ENCODE measurements around the gene RXFP4. TPM values are rescaled to one million over a fixed set of nuclear protein-coding genes. Genes with fewer than 3 reads are reported as not detected.

The RXFP4 gene
- total and polyA plus RNA-seq, 9 of the 15 experiments (the other 6 are each of a cell fraction or from before 2014, with no cell fraction given): 0.64 TPM; not detected in 8

DNA sequence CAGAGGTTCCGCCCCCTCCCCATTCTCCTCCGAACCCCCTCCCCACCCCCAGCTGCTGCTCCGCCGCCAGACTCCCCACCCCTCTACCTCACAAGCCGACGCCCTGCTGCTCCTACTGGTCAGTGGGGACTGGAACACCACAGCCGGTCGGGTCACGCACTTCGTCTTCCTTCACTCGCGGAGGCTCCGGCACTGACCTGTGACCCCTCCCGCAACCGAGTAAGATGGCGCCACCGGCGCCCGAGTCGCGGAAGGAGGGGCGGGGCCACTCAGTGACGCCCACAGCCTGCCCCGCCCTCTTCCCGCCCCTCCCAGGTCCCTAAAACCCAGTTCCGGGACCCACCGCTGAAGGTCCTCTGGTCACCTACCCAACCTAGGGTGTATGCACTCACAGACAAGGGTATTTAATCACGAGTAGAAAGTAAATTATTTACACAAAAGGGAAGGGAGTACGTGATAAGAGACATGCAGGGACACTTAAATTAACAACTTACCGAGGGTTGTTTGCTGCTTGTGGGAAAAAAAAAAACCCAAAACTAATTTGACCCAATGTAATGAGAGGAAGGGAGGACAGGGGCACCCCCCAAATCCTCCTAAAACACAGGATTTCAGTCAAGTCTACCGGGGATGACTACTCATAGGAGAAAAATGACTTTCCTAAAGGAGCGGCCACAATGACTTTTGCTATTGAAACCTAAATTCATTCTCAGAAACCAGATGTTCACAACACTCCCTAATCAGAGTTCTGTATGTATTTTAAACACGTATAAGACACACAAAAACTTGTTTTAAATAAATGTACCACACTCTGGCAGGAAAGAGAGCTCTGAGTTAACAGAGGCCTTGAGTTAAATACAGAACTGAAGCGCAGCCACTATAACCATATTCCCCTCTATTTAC is 30.0 kb upstream of the RXFP4 start, which contains the start of gene RIT1:
Gene RIT1, minus strand, starts transcription at position 194 of the 900 bp plus-strand sequence. CDS start 588 bp downstream, outside the sequence.
- ATAC-seq (peak; percentile 95), DNase-seq (ENCODE audit: extremely low read depth in 1 of 4, low spot score in 3 of 4) (peak; percentile 91 to 95 (median 94)), FAIRE-seq (peak; percentile 96)
- Histone ChIP-seq H3K27ac (ENCODE audit: extremely low read depth, low read depth, low read length) (peak within 1 kb of the TSS; percentile 73), H3K9me3 (replicated peaks; ENCODE audit: control insufficient read depth, insufficient read depth, low read depth, low read length) (no peaks in the 10 kb centered on the region), H2AFZ (ENCODE audit: low read depth, low read length) (peak within 1 kb of the TSS; percentile 73), H3K27me3 (ENCODE audit: control insufficient read depth in 2 of 2, insufficient read depth in 2 of 2, low read length in 2 of 2) (no peaks in the 10 kb centered on the region), H3K4me3 (peak within 1 kb of the TSS; percentile 48), H3K4me1 (replicated peaks in 1 of 2; ENCODE audit: control insufficient read depth in 2 of 2, insufficient read depth in 2 of 2, low read length in 2 of 2) (peaks cover 3 to 7% of the 10 kb centered on the region in 2 experiments; a peak in 2 of 5 replicates), H3K9me1 (ENCODE audit: control insufficient read depth, insufficient read depth, low read length) (no peaks in the 10 kb centered on the region), H4K20me1 (replicated peaks; ENCODE audit: control insufficient read depth, insufficient read depth, low read length) (no peaks in the 10 kb centered on the region), H3K9ac (ENCODE audit: insufficient read depth in 1 of 2, low read depth in 2 of 2, low read length in 2 of 2) (peak within 1 kb of the TSS; percentile 75 to 85), H3K36me3 (ENCODE audit: control insufficient read depth, insufficient read depth, low read length) (peaks cover 73% of the 10 kb centered on the region), H3K79me2 (ENCODE audit: control insufficient read depth, insufficient read depth, low read length) (peaks cover 22% of the 10 kb centered on the region), H3K4me2 (ENCODE audit: insufficient read depth, low read length) (peak within 1 kb of the TSS; percentile 85)
- WGBS (ENCODE audit: insufficient coverage, low coverage, missing lambda C conversion rate): 6% methylated on average over 28 of the region's 34 CpGs
- intact Hi-C loops (cut with micrococcal nuclease) (loop anchor here (2.0 to 5.0 kb wide), 2 partner anchors 55 to 79 kb away; partner anchors contain the start of gene GON4L), in situ Hi-C loops (cut with MboI) (no loop called here)
- ChIA-PET POLR2A (interaction anchor here (0.7 to 5.7 kb wide), 4 partner anchors 8 to 21 kb away, joined by 3 to 36 read pairs (median 4); no protein-coding TSS in a partner anchor), CTCF (ENCODE audit: low intra/inter-chr PET ratio) (no interaction called here)
- no TSS peak for BruUV-seq (replicated peaks)
- TF ChIP-seq ZNF707 (CRISPR knock-in tag; conservative IDR thresholded peaks at IDR 0.05) (no peak), DDX20 (tag; IDR thresholded peaks at IDR 0.05; ENCODE audit: low read depth) (no peak), ELF2 (CRISPR knock-in tag; IDR thresholded peaks at IDR 0.05) (0 out of 2 replicates have a peak, but pooled peaks have one; percentile 57), ZNF436 (CRISPR knock-in tag; IDR thresholded peaks at IDR 0.05) (peak; percentile 50; the same call in 1 of the 2 replicates), POLR2AphosphoS2 (IDR thresholded peaks at IDR 0.05; ENCODE audit: low read length) (peak; percentile 98), DEAF1 (CRISPR knock-in tag; IDR thresholded peaks at IDR 0.05) (no peak), ESRRA (IDR thresholded peaks at IDR 0.05; ENCODE audit: borderline replicate concordance, low read depth) (peak; percentile 27; the same call in 1 of the 2 replicates), RCOR1 (IDR thresholded peaks at IDR 0.05; ENCODE audit: borderline replicate concordance in 1 of 2, low read depth in 2 of 2, low read length in 2 of 2) (0 out of 4 replicates have a peak, but pooled peaks of 1 of the 2 experiments have one; percentile 5), ZBTB7A (IDR thresholded peaks at IDR 0.05; ENCODE audit: borderline replicate concordance, control insufficient read depth, low read depth, low read length) (peak; percentile 73; the same call in 1 of the 2 replicates), FOXA1 (IDR thresholded peaks at IDR 0.05; ENCODE audit: borderline replicate concordance) (no peak), CREB1 (IDR thresholded peaks at IDR 0.05) (peak; percentile 55; the same call in 1 of the 2 replicates), CREB1 (CRISPR knock-in tag; IDR thresholded peaks at IDR 0.05) (peak; percentile 69; the same call in 1 of the 2 replicates), SMARCA4 (IDR thresholded peaks at IDR 0.05) (0 out of 2 replicates have a peak, but pooled peaks have one; percentile 25)
- TF ChIP-seq, protein P1, sequence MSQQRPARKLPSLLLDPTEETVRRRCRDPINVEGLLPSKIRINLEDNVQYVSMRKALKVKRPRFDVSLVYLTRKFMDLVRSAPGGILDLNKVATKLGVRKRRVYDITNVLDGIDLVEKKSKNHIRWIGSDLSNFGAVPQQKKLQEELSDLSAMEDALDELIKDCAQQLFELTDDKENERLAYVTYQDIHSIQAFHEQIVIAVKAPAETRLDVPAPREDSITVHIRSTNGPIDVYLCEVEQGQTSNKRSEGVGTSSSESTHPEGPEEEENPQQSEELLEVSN (IDR thresholded peaks at IDR 0.05; ENCODE audit: borderline replicate concordance in 1 of 2, extremely low read depth in 1 of 2, insufficient read depth in 1 of 2, insufficient read length in 1 of 2, low read depth in 1 of 2, low read length in 1 of 2, poor library complexity in 1 of 2, severe bottlenecking in 1 of 2): peak in 1 of 2 experiments; percentile 23
- TF ChIP-seq, protein P2, sequence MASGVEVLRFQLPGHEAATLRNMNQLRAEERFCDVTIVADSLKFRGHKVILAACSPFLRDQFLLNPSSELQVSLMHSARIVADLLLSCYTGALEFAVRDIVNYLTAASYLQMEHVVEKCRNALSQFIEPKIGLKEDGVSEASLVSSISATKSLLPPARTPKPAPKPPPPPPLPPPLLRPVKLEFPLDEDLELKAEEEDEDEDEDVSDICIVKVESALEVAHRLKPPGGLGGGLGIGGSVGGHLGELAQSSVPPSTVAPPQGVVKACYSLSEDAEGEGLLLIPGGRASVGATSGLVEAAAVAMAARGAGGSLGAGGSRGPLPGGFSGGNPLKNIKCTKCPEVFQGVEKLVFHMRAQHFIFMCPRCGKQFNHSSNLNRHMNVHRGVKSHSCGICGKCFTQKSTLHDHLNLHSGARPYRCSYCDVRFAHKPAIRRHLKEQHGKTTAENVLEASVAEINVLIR (CRISPR knock-in tag; IDR thresholded peaks at IDR 0.05): peak; percentile 28; the same call in 1 of the 2 replicates
